HG03066 (cell line): ENCODE measurements around the gene MUSK.
A peak's percentile ranks its signal among the peaks of the same experiment; 100 is the strongest.
"Not testable (repeated sequence)": the region's sequence is repeated elsewhere in the genome, so short reads cannot be mapped to it uniquely, and the experiment has no call there.

Experiments used
- ATAC-seq: cut with Tn5 transposase; IDR thresholded peaks from one replicate; pipeline ENCODE4 v1.9.1; 2021; ENCODE audit warnings: low read depth; ENCODE audit not compliant: unreplicated experiment

MUSK gene

GRCh38 chr9:110807956-110808598 is 139.5 kb downstream of the MUSK start:
- ATAC-seq, result peak; percentile 53

- ATAC-seq, result peak; percentile 97
These were observed 140.0 kb downstream of the MUSK start for GRCh38 chr9:110808599-110808980.

- ATAC-seq, result peak; percentile 34
These were observed 140.5 kb downstream of the MUSK start for GRCh38 chr9:110809038-110809595.

GRCh38 chr9:110810262-110810976 is 141.8 kb downstream of the MUSK start:
- ATAC-seq, result no peak

- ATAC-seq, result no peak
These were observed 144.3 kb downstream of the MUSK start for GRCh38 chr9:110812886-110813285.

GRCh38 chr9:110814159-110814558 is 145.6 kb downstream of the MUSK start:
- no peak for ATAC-seq

- no peak for ATAC-seq
These were observed 146.8 kb downstream of the MUSK start for GRCh38 chr9:110815361-110815760.

- ATAC-seq, result no peak
These were observed 151.8 kb downstream of the MUSK start for GRCh38 chr9:110820381-110820780.

- ATAC-seq, result peak; percentile 95
These were observed 152.5 kb downstream of the MUSK start for GRCh38 chr9:110821064-110821463.

- ATAC-seq, result not testable (repeated sequence)
These were observed 156.5 kb downstream of the MUSK start for GRCh38 chr9:110825129-110825528.

- ATAC-seq, result no peak
These were observed 157.4 kb downstream of the MUSK start for GRCh38 chr9:110825950-110826349.

GRCh38 chr9:110826400-110826799 is 157.8 kb downstream of the MUSK start:
- ATAC-seq, result not testable (repeated sequence)

- ATAC-seq, result no peak
These were observed 159.7 kb downstream of the MUSK start for GRCh38 chr9:110828264-110828663.

- ATAC-seq, result no peak
These were observed 161.9 kb downstream of the MUSK start for GRCh38 chr9:110830495-110830894.

- ATAC-seq, result no peak
These were observed 164.3 kb downstream of the MUSK start for GRCh38 chr9:110832926-110833325.

- no peak for ATAC-seq
These were observed 166.8 kb downstream of the MUSK start for GRCh38 chr9:110835404-110835803.

- ATAC-seq, result no peak
These were observed 167.3 kb downstream of the MUSK start for GRCh38 chr9:110835859-110836271.

GRCh38 chr9:110837401-110838005 is 168.9 kb downstream of the MUSK start:
- ATAC-seq, result peak; percentile 53

- no peak for ATAC-seq
These were observed 173.6 kb downstream of the MUSK start for GRCh38 chr9:110842169-110842568.

- no peak for ATAC-seq
These were observed 174.4 kb downstream of the MUSK start for GRCh38 chr9:110842986-110843385.

- ATAC-seq, result no peak
These were observed 175.5 kb downstream of the MUSK start for GRCh38 chr9:110844121-110844520.
